IPS DF 6.9 (cell line): ENCODE measurements around the gene TMEM128.
"Not testable (repeated sequence)": the region's sequence is repeated elsewhere in the genome, so short reads cannot be mapped to it uniquely, and the experiment has no call there.

Experiments used
- DNase-seq: peaks from one replicate; pipeline ENCODE4 v3.0.0-alpha.2; 2013; ENCODE audit warnings: low read depth, low spot score
- H3K27ac ChIP-seq: one replicate; pipeline ENCODE4 v1.5.1; 2013; ENCODE audit warnings: low read length, control low read depth
- H3K27me3 ChIP-seq: 2 replicates; pipeline ENCODE4 v1.6.1; 2013; ENCODE audit warnings: mild to moderate bottlenecking, low read length; ENCODE audit not compliant: control insufficient read depth, insufficient read depth
- H3K36me3 ChIP-seq: 2 replicates; pipeline ENCODE4 v1.6.1; 2013; ENCODE audit warnings: low read length; ENCODE audit not compliant: control insufficient read depth, insufficient read depth
- H3K4me1 ChIP-seq: 2 replicates; pipeline ENCODE4 v1.6.1; 2013; ENCODE audit warnings: low read length; ENCODE audit not compliant: control insufficient read depth, insufficient read depth
- H3K4me3 ChIP-seq: 2 replicates; pipeline ENCODE4 v1.5.1; 2013; ENCODE audit warnings: mild to moderate bottlenecking, low read length
- H3K9me3 ChIP-seq: 2 replicates; pipeline ENCODE4 v1.6.1; 2013; ENCODE audit warnings: low read length, inconsistent platforms; ENCODE audit not compliant: control insufficient read depth, insufficient read depth
- WGBS: extraction: QIAGEN DNeasy Blood & Tissue Kit; methylation state at CpG from one replicate; pipeline ENCODE4 v1.1.7; 2013; ENCODE audit warnings: mixed read lengths, missing lambda C conversion rate; ENCODE audit not compliant: insufficient read length, insufficient coverage; 5-methylcytosine and 5-hydroxymethylcytosine counted together

TMEM128 gene

GRCh38 chr4:4277531-4277930 is 29.5 kb upstream of the TMEM128 start:
- Histone ChIP-seq H3K4me3 (no peak overlapping the region), H3K9me3 (no peaks in the 10 kb centered on the region), H3K27me3 (no peaks in the 10 kb centered on the region), H3K27ac (no peak overlapping the region), H3K4me1 (no peaks in the 10 kb centered on the region), H3K36me3 (peaks cover 22% of the 10 kb centered on the region)
- WGBS = no CpG with 5 or more reads among the region's 6 CpGs
- no peak for DNase-seq

DNA sequence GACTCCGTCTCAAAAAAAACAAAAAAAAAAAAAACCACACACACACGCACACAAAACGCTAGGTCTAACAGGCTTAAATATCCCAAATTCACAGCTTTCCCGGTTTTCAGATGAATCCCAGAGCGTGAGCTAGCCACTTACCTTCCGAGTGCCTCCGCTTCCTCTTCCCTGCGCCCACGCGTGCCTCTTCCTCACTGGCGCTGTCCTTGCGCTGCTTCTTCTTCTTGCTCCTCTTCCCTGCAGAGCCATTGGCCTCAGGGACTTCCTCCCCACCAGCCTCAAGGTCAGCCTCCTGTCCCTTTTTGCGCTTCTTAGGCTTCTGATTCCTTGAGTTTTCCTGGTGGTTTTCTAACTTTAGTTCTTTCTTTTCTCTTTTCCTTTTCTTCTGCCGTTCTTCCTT is 26.2 kb upstream of the TMEM128 start:
- no peaks in the 10 kb centered on the region for H3K9me3 ChIP-seq
- WGBS = no CpG with 5 or more reads among the region's 14 CpGs
- peaks cover 26% of the 10 kb centered on the region for H3K36me3 ChIP-seq
- DNase-seq = no peak
- H3K4me3 ChIP-seq = no peak overlapping the region
- no peaks in the 10 kb centered on the region for H3K4me1 ChIP-seq
- H3K27ac ChIP-seq = no peak overlapping the region
- no peaks in the 10 kb centered on the region for H3K27me3 ChIP-seq

GRCh38 chr4:4271912-4272311 is 23.9 kb upstream of the TMEM128 start:
- Histone ChIP-seq H3K27me3 (no peaks in the 10 kb centered on the region), H3K4me1 (no peaks in the 10 kb centered on the region), H3K4me3 (no peak overlapping the region), H3K36me3 (peaks cover 20% of the 10 kb centered on the region), H3K9me3 (no peaks in the 10 kb centered on the region), H3K27ac (no peak overlapping the region)
- no peak for DNase-seq
- WGBS = no CpG with 5 or more reads among the region's 10 CpGs

- DNase-seq = no peak
- H3K36me3 ChIP-seq = peaks cover 20% of the 10 kb centered on the region
- no peak overlapping the region for H3K4me3 ChIP-seq
- H3K4me1 ChIP-seq = no peaks in the 10 kb centered on the region
- H3K9me3 ChIP-seq = no peaks in the 10 kb centered on the region
- H3K27ac ChIP-seq = no peak overlapping the region
- H3K27me3 ChIP-seq = no peaks in the 10 kb centered on the region
- WGBS = no CpG with 5 or more reads among the region's 4 CpGs
These were observed 22.5 kb upstream of the TMEM128 start for GRCh38 chr4:4270529-4270928.

DNA sequence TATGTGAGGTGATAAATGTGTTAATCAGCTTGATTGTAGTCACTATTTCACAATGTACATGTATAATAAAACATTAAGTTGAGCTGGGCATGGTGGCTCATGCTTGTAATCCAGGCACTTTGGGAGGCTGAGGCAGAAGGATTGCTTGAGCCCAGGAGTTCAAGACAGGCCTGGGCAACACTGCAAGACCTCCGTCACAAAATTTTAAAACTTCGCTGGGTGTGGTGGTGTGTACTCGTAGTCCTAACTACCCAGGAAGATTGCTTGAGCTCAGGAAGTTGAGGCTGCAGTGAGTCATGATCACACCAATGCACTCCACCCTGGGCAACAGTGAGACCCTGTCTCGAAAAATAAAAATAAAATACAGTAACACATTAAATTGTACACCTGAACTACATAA is 21.8 kb upstream of the TMEM128 start:
- WGBS = no CpG with 5 or more reads among the region's 4 CpGs
- Histone ChIP-seq H3K9me3 (no peaks in the 10 kb centered on the region), H3K4me1 (no peaks in the 10 kb centered on the region), H3K27ac (no peak overlapping the region), H3K4me3 (no peak overlapping the region), H3K36me3 (peaks cover 20% of the 10 kb centered on the region), H3K27me3 (no peaks in the 10 kb centered on the region)
- DNase-seq = no peak

GRCh38 chr4:4269331-4269731 is 21.3 kb upstream of the TMEM128 start:
- Histone ChIP-seq H3K27me3 (no peaks in the 10 kb centered on the region), H3K9me3 (no peaks in the 10 kb centered on the region), H3K27ac (no peak overlapping the region), H3K36me3 (peaks cover 17% of the 10 kb centered on the region), H3K4me1 (no peaks in the 10 kb centered on the region), H3K4me3 (no peak overlapping the region)
- WGBS = no CpG with 5 or more reads among the region's 11 CpGs
- DNase-seq = no peak

DNA sequence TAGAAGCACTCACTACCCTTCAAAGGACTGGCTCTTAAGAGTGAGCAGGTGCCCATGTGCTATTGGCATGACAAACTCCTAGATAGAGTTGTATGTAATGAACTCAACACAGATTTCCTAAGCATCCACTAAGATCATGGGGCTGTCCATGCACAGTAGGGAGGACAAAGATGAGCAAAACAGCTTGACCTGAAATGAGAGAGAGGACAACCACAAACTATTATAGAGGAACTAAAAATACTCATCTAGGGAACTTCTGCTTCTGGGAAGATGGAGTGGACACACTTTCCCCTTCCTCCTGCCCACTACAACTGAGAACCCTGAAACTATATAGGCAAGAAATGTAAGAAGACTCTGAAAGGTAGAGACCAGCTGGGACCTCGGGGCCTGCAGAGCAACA is 20.8 kb upstream of the TMEM128 start:
- Histone ChIP-seq H3K36me3 (peaks cover 14% of the 10 kb centered on the region), H3K4me3 (no peak overlapping the region), H3K27ac (no peak overlapping the region), H3K4me1 (no peaks in the 10 kb centered on the region), H3K27me3 (no peaks in the 10 kb centered on the region), H3K9me3 (no peaks in the 10 kb centered on the region)
- no CpG with 5 or more reads among the region's 1 CpG for WGBS
- no peak for DNase-seq

- no peak overlapping the region for H3K27ac ChIP-seq
- no peak for DNase-seq
- peaks cover 12% of the 10 kb centered on the region; the same call in 1 of the 2 replicates for H3K36me3 ChIP-seq
- H3K4me3 ChIP-seq = no peak overlapping the region
- no peaks in the 10 kb centered on the region for H3K4me1 ChIP-seq
- no CpG with 5 or more reads among the region's 5 CpGs for WGBS
- no peaks in the 10 kb centered on the region for H3K27me3 ChIP-seq
- no peaks in the 10 kb centered on the region for H3K9me3 ChIP-seq
These were observed 20.0 kb upstream of the TMEM128 start for GRCh38 chr4:4267981-4268380.

- no peaks in the 10 kb centered on the region for H3K36me3 ChIP-seq
- no peaks in the 10 kb centered on the region for H3K27me3 ChIP-seq
- no peak for DNase-seq
- 0 out of 2 replicates have a peak, but pooled peaks cover 1% of the 10 kb centered on the region for H3K4me1 ChIP-seq
- no peaks in the 10 kb centered on the region for H3K9me3 ChIP-seq
- no peak overlapping the region for H3K4me3 ChIP-seq
- WGBS = no CpG with 5 or more reads among the region's 6 CpGs
- H3K27ac ChIP-seq = no peak overlapping the region
These were observed 12.2 kb upstream of the TMEM128 start for GRCh38 chr4:4260185-4260751.

- no peak for DNase-seq
- Histone ChIP-seq H3K27me3 (no peaks in the 10 kb centered on the region), H3K27ac (no peak overlapping the region), H3K4me1 (0 out of 2 replicates have a peak, but pooled peaks cover 1% of the 10 kb centered on the region), H3K36me3 (no peaks in the 10 kb centered on the region), H3K9me3 (no peaks in the 10 kb centered on the region), H3K4me3 (no peak overlapping the region)
- WGBS = no CpG with 5 or more reads among the region's 9 CpGs
These were observed 11.6 kb upstream of the TMEM128 start for GRCh38 chr4:4259484-4260100.

DNA sequence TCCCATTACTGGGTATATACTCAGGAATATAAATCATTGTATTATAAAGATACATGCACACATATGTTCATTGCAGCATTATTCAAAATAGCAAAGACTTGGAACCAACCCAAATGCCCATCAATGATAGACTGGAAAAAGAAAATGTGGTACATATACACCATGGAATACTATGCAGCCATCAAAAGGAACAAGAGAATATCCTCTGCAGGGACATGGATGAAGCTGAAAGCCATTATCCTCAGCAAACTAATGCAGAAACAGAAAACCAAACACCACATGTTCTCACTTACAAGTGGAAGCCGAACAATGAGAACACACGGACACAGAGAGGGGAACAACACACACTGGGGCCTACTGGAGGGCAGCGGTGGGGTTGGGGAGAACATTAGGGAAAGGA is 9.7 kb upstream of the TMEM128 start:
- DNase-seq, H3K4me1 ChIP-seq, H3K4me3 ChIP-seq, H3K36me3 ChIP-seq, H3K9me3 ChIP-seq, H3K27ac ChIP-seq, H3K27me3 ChIP-seq: not testable (repeated sequence)
- WGBS = no CpG with 5 or more reads among the region's 3 CpGs
